ENCODE data around the gene S1PR3.

Gene S1PR3

DNA sequence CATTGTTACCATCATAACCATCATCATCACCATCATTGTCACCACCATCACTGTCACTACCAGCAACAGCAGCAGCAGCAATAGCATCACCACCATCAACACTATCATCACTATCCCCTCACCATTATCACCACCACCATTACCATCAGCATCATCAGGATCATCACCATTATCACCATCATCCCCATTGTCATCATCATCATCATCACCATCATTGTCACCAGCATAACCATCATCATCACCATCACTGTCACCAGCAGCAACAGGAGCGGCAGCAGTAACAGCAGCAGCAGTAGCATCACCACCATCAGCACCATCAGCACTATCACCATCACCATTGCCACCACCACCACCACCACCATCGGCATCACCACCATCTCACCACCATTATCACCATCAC lies 48.4 kb downstream of the S1PR3 start:
- no peak for DNase-seq

DNA sequence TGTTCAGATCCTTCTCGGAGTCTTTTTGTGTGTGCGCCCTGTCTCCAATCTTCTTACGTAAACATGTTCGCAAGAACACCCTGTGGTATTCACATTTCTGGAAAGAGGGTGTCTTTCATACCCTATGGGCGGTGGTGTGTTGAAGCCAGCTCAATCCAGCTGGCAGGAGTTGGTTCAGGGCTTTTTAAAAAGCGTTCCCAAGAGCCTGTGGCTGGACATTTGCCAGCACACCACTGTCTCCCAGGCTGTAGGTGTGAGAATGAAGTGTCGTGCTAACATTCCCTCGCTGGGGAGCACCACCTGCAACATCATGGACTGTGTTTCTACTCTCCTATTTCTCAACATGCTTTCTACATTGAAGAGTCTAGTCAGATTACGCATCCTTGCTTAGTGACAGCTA lies 51.7 kb downstream of the S1PR3 start:
- DNase-seq: no peak

DNA sequence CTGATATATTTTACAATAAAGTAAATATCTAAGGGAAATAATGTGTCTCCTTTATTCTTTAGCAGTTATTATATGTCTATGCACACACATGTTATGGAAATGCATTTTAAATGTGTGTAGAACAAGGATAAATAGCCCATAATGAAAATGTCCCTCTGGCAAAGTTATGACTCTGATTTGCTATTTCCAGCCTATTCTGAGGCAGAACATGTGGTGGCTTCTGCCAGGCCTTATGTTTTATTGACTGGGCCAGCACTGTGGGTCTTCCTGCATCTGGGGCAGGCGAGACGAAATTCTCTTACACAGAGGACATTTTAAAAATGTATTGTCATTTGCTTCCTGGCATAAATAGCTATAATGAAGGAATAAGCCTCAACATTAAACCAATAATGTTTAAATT lies 52.8 kb downstream of the S1PR3 start:
- no peak for DNase-seq

DNA sequence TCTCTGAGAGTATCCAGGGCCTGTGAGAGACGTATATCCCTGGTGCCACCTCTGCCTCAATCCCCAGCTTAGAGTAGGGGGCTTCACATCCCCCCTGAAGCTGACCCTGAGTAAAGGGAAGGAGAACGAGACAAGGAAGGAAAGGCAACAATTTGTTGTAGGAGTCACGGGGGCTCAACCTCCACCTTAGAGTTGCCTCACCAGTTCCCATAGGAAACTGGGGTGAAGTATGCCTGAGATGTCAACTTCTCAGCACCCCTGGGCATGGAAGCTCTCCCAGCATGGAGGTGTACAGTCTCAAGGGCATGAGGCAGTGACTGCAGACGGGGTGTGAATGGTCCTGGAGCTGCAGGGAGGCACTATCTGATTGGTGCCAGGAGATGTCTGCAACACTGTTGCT lies 53.6 kb downstream of the S1PR3 start:
- DNase-seq: no peak

DNA sequence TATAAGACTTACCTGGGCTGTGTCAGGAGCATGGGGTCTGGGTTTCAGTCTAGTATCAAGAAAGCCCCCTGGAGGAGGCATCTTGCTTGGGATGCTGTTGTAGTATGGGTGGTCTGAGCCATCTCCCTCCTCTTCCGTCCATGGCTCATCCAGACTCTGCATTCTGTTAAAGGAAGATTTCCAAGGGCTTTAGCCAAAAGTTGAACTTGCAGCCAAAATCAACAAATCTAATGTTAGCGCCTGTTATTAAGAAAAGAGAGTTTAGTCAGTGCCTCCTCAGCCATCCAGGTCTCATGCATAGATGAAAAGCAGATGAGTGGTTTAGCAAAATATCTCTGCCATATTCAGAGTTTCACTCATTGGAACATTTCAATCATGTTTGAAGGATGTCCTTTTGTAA lies 55.6 kb downstream of the S1PR3 start:
- no peak for DNase-seq

DNA sequence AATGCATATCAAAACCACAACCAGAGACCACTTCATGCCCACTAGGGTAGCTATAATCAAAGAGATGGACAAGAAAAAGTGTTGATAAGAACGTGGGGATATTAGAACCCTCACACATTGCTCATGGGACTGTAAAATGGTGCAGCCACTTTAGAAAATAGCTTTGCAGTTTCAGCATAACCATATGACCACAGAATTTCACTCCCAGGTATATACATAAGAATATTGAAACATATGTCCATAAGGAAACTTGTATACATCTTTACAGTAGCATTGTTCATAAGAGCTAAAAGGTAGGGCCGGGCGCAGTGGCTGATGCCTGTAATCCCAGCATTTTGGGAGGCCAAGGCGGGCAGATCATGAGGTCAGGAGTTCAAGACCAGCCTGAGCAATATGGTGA lies 56.4 kb downstream of the S1PR3 start:
- DNase-seq: no peak

DNA sequence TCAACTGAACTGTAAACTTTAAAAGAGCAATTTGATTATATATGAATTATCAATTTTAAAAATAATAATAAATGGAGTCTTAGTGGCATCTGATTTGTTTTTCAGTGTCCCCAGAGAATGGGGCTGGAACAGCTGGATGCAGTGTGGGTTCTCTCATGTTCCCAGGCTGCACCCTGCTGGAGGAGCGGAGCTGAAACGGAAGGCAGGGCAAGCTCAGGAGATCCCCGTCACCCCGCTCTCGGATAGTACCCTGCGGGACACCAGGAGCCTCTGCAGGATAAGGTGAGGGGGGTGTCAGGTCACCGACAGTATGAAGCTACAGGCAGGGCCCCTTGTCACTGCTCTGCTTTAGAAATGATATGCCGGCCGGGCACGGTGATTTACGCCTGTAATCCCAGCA lies 57.3 kb downstream of the S1PR3 start:
- no peak for DNase-seq

DNA sequence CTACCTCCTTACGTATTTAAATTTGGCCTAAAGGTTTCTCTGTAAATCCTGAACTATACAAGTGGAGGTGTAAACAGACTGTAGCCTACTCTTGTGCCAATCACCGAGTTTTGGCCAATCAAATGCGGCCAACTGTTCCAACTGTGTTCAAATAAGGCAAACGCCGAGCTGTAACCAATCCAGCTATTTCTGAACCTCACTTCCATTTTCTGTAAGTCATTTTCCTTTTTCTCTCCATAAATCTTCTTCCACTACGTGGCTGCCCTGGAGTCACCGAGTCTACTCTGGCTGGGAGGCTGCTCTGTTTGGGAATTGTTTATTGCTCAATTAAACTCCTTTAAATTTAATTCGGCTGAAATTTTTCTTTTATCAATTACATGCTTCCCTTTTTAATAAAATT lies 58.4 kb downstream of the S1PR3 start:
- no peak for DNase-seq

DNA sequence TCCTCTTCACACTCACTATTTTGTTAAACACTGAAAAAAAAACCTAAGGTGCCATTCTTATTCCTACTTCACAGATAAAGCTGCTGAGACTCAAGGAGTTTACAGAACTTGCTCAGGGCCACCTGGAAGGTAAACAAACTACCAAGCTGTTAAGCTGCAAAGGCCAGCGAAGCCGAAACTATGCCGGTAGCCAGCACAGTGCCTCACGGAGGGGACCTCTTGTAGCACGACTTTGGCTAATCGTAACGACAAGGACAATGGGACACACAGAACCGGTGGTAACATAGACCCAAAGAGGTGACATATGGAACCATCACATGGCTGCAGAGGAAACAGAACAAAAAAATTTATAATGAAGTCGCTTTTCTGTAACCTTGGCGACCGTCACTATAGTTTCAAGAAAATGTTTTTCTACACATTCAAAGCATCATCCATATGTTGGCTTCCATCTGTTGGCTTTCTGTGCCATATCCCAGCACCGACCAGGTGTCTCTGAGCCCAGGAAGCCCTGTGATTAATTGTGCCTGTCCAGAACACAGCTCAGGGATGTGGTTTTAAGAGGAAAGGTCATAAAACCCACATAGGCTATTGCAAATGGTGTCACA lies 60.3 kb downstream of the S1PR3 start:
- no peak for DNase-seq

DNA sequence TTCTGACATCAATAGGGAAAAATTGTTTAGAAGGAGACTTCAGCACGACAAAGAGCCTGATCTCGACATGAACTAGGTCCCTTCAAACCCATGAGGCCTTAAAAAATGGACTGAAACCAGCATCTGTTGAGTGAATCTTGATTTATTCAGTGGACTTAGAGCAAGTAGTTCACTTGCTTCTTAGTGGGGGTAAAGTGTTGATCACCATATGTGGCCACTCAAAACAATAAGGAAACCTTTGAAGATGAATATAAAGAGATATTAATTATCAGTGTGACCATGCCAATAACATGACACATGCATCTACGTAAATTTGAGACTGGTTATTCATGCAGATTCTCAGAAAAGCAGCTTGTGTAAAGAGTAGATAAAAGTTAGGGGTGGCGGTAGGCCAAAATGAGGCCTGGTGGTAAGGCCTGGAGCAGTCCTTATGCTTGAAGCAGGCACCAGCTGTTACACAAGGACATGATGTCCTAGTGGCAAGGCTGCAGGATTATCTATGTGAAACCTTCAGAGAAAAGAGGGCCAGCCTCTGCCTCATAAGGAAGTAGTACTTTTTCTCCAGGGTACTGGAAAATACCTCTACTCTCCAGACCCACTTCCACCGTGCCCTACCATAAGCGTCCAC lies 61.3 kb downstream of the S1PR3 start:
- no peak for DNase-seq

DNA sequence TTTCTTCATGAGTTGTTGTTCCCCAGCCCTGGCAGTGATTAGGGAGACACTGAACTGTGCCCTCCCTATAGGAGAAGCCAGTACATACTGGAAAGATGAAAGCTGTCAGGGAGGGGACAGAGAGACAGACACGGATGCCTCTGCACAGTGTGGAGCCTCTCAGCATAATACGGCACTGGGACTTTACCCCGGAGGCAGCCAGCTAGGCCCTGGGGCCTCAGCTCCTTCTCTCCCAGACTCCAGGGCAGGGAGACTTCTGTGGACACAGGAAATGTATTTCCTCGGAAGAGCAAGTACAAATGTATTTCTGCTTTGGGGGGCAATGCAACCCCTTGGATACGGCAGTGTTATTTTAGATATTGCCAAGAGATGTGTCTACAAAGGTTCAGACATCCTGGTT lies 62.0 kb downstream of the S1PR3 start:
- no peak for DNase-seq
